Measurements from ENCODE around the gene PTPRJ. TPM values are rescaled to one million over a fixed set of nuclear protein-coding genes. Genes with fewer than 3 reads are reported as not detected.
A peak's percentile ranks its signal among the peaks of the same experiment; 100 is the strongest.

The PTPRJ gene
- total and polyA plus RNA-seq, 2 of the 13 experiments (the other 11 are each of a cell fraction or from before 2014, with no cell fraction given) = 1.0 to 1.2 TPM

GRCh38 chr11:48103621-48104567 lies 123.5 kb downstream of the PTPRJ start (continued):
- TF ChIP-seq, protein P1, sequence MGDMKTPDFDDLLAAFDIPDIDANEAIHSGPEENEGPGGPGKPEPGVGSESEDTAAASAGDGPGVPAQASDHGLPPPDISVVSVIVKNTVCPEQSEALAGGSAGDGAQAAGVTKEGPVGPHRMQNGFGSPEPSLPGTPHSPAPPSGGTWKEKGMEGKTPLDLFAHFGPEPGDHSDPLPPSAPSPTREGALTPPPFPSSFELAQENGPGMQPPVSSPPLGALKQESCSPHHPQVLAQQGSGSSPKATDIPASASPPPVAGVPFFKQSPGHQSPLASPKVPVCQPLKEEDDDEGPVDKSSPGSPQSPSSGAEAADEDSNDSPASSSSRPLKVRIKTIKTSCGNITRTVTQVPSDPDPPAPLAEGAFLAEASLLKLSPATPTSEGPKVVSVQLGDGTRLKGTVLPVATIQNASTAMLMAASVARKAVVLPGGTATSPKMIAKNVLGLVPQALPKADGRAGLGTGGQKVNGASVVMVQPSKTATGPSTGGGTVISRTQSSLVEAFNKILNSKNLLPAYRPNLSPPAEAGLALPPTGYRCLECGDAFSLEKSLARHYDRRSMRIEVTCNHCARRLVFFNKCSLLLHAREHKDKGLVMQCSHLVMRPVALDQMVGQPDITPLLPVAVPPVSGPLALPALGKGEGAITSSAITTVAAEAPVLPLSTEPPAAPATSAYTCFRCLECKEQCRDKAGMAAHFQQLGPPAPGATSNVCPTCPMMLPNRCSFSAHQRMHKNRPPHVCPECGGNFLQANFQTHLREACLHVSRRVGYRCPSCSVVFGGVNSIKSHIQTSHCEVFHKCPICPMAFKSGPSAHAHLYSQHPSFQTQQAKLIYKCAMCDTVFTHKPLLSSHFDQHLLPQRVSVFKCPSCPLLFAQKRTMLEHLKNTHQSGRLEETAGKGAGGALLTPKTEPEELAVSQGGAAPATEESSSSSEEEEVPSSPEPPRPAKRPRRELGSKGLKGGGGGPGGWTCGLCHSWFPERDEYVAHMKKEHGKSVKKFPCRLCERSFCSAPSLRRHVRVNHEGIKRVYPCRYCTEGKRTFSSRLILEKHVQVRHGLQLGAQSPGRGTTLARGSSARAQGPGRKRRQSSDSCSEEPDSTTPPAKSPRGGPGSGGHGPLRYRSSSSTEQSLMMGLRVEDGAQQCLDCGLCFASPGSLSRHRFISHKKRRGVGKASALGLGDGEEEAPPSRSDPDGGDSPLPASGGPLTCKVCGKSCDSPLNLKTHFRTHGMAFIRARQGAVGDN (CRISPR knock-in tag; IDR thresholded peaks at IDR 0.05) = peak; percentile 50
- TF ChIP-seq ZFX (CRISPR knock-in tag; IDR thresholded peaks at IDR 0.05; ENCODE audit: low read depth) (peak; percentile 40; the same call in 1 of the 2 replicates), RFX5 (IDR thresholded peaks at IDR 0.05; ENCODE audit: low read depth, low read length) (peak; percentile 96), GRHL1 (CRISPR knock-in tag; conservative IDR thresholded peaks at IDR 0.05) (no peak)

DNA sequence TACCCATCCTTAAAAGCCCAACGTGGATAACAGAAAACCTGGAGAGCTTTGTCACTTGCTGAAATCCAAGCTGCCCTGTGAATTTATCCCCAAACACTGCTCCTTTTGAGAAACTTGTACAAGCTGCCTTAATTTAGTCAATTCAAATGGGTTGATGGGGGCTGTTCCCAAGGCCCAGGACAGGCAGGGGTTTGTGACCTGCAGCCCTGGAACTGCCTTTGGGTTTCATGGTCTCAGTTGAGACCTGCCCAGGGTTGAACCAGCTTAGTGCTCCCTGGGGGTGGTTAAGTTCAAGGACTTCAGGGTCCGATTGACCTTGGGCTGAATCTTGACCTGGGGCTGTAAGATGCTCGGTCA lies 124.2 kb downstream of the PTPRJ start:
- no peaks in the 10 kb centered on the region for H3K79me2 ChIP-seq (ENCODE audit: insufficient read depth, low read length)
- TF ChIP-seq ZNF629 (CRISPR knock-in tag; conservative IDR thresholded peaks at IDR 0.05) (peak; percentile 29; the same call in 1 of the 2 replicates), JARID2 (CRISPR knock-in tag; IDR thresholded peaks at IDR 0.05; ENCODE audit: insufficient replicate concordance) (no peak), ELF1 (CRISPR knock-in tag; IDR thresholded peaks at IDR 0.05) (no peak), MAFG (CRISPR knock-in tag; IDR thresholded peaks at IDR 0.05) (no peak)
- no peak for FAIRE-seq
- DNase-seq (ENCODE audit: low spot score) = no peak
- no peak overlapping the region for H2AFZ ChIP-seq (ENCODE audit: low read length)
- no peak for ATAC-seq
- H3K36me3 ChIP-seq (replicated peaks in 1 of 2; ENCODE audit: control insufficient read depth in 1 of 2, insufficient read depth in 2 of 2, low read length in 2 of 2) = no peaks in the 10 kb centered on the region
- H3K27me3 ChIP-seq (ENCODE audit: control insufficient read depth in 1 of 2, insufficient read depth in 2 of 2, low read length in 2 of 2) = no peaks in the 10 kb centered on the region
- no peaks in the 10 kb centered on the region for H4K20me1 ChIP-seq (ENCODE audit: insufficient read depth, low read length)
- no peak overlapping the region for H3K4me3 ChIP-seq (replicated peaks in 1 of 3; ENCODE audit: insufficient read depth in 1 of 3, low read depth in 2 of 3, low read length in 3 of 3)
- intact Hi-C loops (cut with micrococcal nuclease; ENCODE audit: unreplicated experiment) (no loop called here), in situ Hi-C loops (cut with HindIII; ENCODE audit: extremely low pct_ligation_motif_present, low pct_unique_long_range_greater_than_20kb) (no loop called here)
- H3K4me1 ChIP-seq (ENCODE audit: insufficient read depth, low read length) = peaks cover 52% of the 10 kb centered on the region
- no peak overlapping the region for H3K9ac ChIP-seq (ENCODE audit: insufficient read depth, low read depth, low read length)
- ChIA-PET CTCF (ENCODE audit: low intra/inter-chr PET ratio, low total read pairs) (no interaction called here), POLR2A (no interaction called here)
- 47% methylated on average over 3 of the region's 3 CpGs for WGBS (ENCODE audit: low lambda C conversion rate)
- no peaks in the 10 kb centered on the region for H3K9me3 ChIP-seq (ENCODE audit: low read length)
- no peak overlapping the region for H3K27ac ChIP-seq (ENCODE audit: extremely low read length, insufficient read depth, low read length)
- BruUV-seq (replicated peaks) = no TSS peak
- H3K4me2 ChIP-seq (ENCODE audit: low read depth, low read length) = no peak overlapping the region; the same call in 1 of the 2 replicates
